ENCODE data around the gene XDH. TPM values are rescaled to one million over a fixed set of nuclear protein-coding genes. Genes with fewer than 3 reads are reported as not detected.

The XDH gene
- total and polyA plus RNA-seq, 3 experiments from 2014 or later, result not detected

DNA sequence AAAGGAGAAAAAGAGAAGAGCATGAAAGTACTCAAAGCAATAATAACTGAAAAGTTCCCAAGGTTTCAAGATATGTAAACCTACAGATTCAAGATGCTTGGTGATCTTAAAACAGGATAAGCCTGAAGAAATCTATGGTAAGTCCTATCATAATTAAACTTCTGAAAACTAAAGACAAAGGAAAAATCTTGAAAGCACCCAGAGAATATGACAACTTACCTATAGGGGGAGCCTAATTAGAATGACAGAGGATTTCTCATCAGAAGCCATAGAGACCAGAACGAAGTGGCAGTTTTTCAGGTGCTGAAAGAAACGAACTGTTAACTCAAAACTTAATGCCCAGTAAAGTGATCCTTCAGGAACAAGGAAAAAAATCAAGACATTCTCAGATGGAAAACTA is 59.7 kb downstream of the XDH start:
- peaks cover 16 to 77% of the 10 kb centered on the region in 2 donors for H3K27me3 Mint-ChIP-seq
- POLR2A ChIA-PET, result no interaction called here
- CTCF ChIA-PET, result no interaction called here
- Histone ChIP-seq H3K27ac (ENCODE audit: low read depth, low read length) (no peak overlapping the region), H3K4me1 (ENCODE audit: insufficient read depth, low read length) (no peaks in the 10 kb centered on the region), H3K36me3 (ENCODE audit: insufficient read depth, low read length) (no peaks in the 10 kb centered on the region), H3K4me3 (ENCODE audit: low read length) (no peak overlapping the region), H3K27me3 (ENCODE audit: insufficient read depth, low read length, poor library complexity, severe bottlenecking) (no peaks in the 10 kb centered on the region), H3K9me3 (ENCODE audit: low read length) (no peaks in the 10 kb centered on the region)
- no peak for DNase-seq
- peaks cover 0 to 7% (median 4%) of the 10 kb centered on the region in 5 donors for H3K9me3 Mint-ChIP-seq
- no peak overlapping the region for H3K4me3 Mint-ChIP-seq
- H3K4me1 Mint-ChIP-seq, result no peaks in the 10 kb centered on the region
- H3K36me3 Mint-ChIP-seq, result peaks cover 0 to 2% (median 0%) of the 10 kb centered on the region in 3 donors
- no peak overlapping the region for H3K27ac Mint-ChIP-seq

- H3K27ac Mint-ChIP-seq, result no peak overlapping the region
- peaks cover 0 to 2% (median 0%) of the 10 kb centered on the region in 3 donors for H3K36me3 Mint-ChIP-seq
- ChIA-PET CTCF (interaction anchor here (1.3 kb wide), 1 partner anchor 9 kb away, joined by 3 read pairs; no protein-coding TSS in a partner anchor), POLR2A (no interaction called here)
- no peak overlapping the region for H3K4me3 Mint-ChIP-seq
- Histone ChIP-seq H3K36me3 (ENCODE audit: insufficient read depth, low read length) (no peaks in the 10 kb centered on the region), H3K9me3 (ENCODE audit: low read length) (no peaks in the 10 kb centered on the region), H3K4me3 (ENCODE audit: low read length) (no peak overlapping the region), H3K27ac (ENCODE audit: low read depth, low read length) (no peak overlapping the region), H3K27me3 (ENCODE audit: insufficient read depth, low read length, poor library complexity, severe bottlenecking) (no peaks in the 10 kb centered on the region), H3K4me1 (ENCODE audit: insufficient read depth, low read length) (no peaks in the 10 kb centered on the region)
- DNase-seq, result no peak
- peaks cover 16 to 68% of the 10 kb centered on the region in 2 donors for H3K27me3 Mint-ChIP-seq
- peaks cover 0 to 7% (median 4%) of the 10 kb centered on the region in 5 donors for H3K9me3 Mint-ChIP-seq
- H3K4me1 Mint-ChIP-seq, result no peaks in the 10 kb centered on the region
Measured at GRCh38 chr2:31353179-31353578, 61.4 kb downstream of the XDH start.

DNA sequence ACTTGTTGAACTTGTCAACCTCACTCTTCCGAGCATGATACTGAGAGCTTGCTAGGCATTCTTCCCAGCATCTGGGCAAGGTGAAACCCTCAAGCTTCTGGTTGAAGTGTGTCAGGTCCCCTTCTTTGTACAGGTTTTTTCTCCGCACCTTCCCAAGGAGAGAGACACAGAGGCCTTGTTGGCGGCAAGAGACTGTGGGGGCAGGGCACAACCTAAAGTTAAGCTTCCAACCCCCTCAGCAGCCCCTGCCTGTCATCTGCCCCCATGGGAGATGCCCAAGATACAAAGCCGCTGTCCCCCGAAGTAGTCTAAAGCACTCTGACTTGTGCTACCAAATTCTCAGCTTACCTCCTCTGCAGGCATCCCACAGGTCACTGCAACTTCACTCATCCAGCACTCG is 64.9 kb downstream of the XDH start:
- Histone ChIP-seq H3K9me3 (ENCODE audit: low read length) (no peaks in the 10 kb centered on the region), H3K4me3 (ENCODE audit: low read length) (no peak overlapping the region), H3K36me3 (ENCODE audit: insufficient read depth, low read length) (no peaks in the 10 kb centered on the region), H3K27ac (ENCODE audit: low read depth, low read length) (no peak overlapping the region), H3K27me3 (ENCODE audit: insufficient read depth, low read length, poor library complexity, severe bottlenecking) (no peaks in the 10 kb centered on the region), H3K4me1 (ENCODE audit: insufficient read depth, low read length) (no peaks in the 10 kb centered on the region)
- POLR2A ChIA-PET, result no interaction called here
- Mint-ChIP-seq H3K27me3 (peaks cover 8 to 50% of the 10 kb centered on the region in 2 donors), H3K36me3 (no peaks in the 10 kb centered on the region), H3K9me3 (peaks cover 0 to 3% (median 3%) of the 10 kb centered on the region in 5 donors), H3K4me1 (no peaks in the 10 kb centered on the region), H3K27ac (no peak overlapping the region), H3K4me3 (no peak overlapping the region)
- CTCF ChIA-PET, result no interaction called here
- no peak for DNase-seq

GRCh38 chr2:31349160-31349559 is 65.4 kb downstream of the XDH start:
- H3K4me1 Mint-ChIP-seq, result no peaks in the 10 kb centered on the region
- ChIA-PET POLR2A (no interaction called here), CTCF (no interaction called here)
- peaks cover 8 to 48% of the 10 kb centered on the region in 2 donors for H3K27me3 Mint-ChIP-seq
- H3K36me3 Mint-ChIP-seq, result no peaks in the 10 kb centered on the region
- no peak overlapping the region for H3K4me3 Mint-ChIP-seq
- H3K27me3 ChIP-seq (ENCODE audit: insufficient read depth, low read length, poor library complexity, severe bottlenecking), result no peaks in the 10 kb centered on the region
- no peaks in the 10 kb centered on the region for H3K36me3 ChIP-seq (ENCODE audit: insufficient read depth, low read length)
- no peak overlapping the region for H3K27ac Mint-ChIP-seq
- no peaks in the 10 kb centered on the region for H3K9me3 ChIP-seq (ENCODE audit: low read length)
- no peak for DNase-seq
- no peak overlapping the region for H3K4me3 ChIP-seq (ENCODE audit: low read length)
- peaks cover 0 to 3% (median 0%) of the 10 kb centered on the region in 5 donors for H3K9me3 Mint-ChIP-seq
- H3K4me1 ChIP-seq (ENCODE audit: insufficient read depth, low read length), result no peaks in the 10 kb centered on the region
- no peak overlapping the region for H3K27ac ChIP-seq (ENCODE audit: low read depth, low read length)

GRCh38 chr2:31348618-31349017 is 65.9 kb downstream of the XDH start:
- Histone ChIP-seq H3K4me3 (ENCODE audit: low read length) (no peak overlapping the region), H3K27ac (ENCODE audit: low read depth, low read length) (no peak overlapping the region), H3K36me3 (ENCODE audit: insufficient read depth, low read length) (no peaks in the 10 kb centered on the region), H3K4me1 (ENCODE audit: insufficient read depth, low read length) (no peaks in the 10 kb centered on the region), H3K27me3 (ENCODE audit: insufficient read depth, low read length, poor library complexity, severe bottlenecking) (no peaks in the 10 kb centered on the region), H3K9me3 (ENCODE audit: low read length) (no peaks in the 10 kb centered on the region)
- POLR2A ChIA-PET, result no interaction called here
- Mint-ChIP-seq H3K27ac (no peak overlapping the region), H3K27me3 (peaks cover 8 to 46% of the 10 kb centered on the region in 2 donors), H3K9me3 (peaks cover 0 to 3% (median 0%) of the 10 kb centered on the region in 5 donors), H3K4me1 (no peaks in the 10 kb centered on the region), H3K36me3 (no peaks in the 10 kb centered on the region), H3K4me3 (no peak overlapping the region)
- DNase-seq, result no peak
- CTCF ChIA-PET, result interaction anchor here (1.8 kb wide), 1 partner anchor 15 kb away, joined by 5 read pairs; no protein-coding TSS in a partner anchor

DNA sequence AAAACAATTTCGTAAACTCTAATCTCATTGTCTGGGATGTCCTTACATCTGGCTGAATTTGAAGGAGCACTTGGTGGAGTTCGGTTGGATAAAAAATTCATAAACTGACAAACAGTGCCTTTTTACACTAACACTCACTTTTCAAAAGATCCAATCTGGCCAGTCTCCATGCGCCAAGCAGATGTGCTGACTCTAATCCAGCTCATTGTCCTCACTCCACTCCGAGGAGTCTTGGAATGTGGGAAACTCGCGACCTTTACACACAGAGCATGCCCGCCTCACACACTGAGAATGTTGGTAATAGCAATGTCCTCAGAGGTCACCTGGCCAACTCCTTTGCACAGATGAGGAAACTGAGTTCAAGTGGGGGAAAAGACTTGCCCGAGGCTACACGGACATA is 66.8 kb downstream of the XDH start:
- Mint-ChIP-seq H3K9me3 (peaks cover 0 to 3% (median 0%) of the 10 kb centered on the region in 5 donors), H3K27me3 (peaks cover 8 to 40% of the 10 kb centered on the region in 2 donors), H3K4me1 (no peaks in the 10 kb centered on the region), H3K4me3 (no peak overlapping the region), H3K27ac (no peak overlapping the region), H3K36me3 (no peaks in the 10 kb centered on the region)
- Histone ChIP-seq H3K27me3 (ENCODE audit: insufficient read depth, low read length, poor library complexity, severe bottlenecking) (no peaks in the 10 kb centered on the region), H3K4me1 (ENCODE audit: insufficient read depth, low read length) (no peaks in the 10 kb centered on the region), H3K9me3 (ENCODE audit: low read length) (no peaks in the 10 kb centered on the region), H3K27ac (ENCODE audit: low read depth, low read length) (no peak overlapping the region), H3K36me3 (ENCODE audit: insufficient read depth, low read length) (no peaks in the 10 kb centered on the region), H3K4me3 (ENCODE audit: low read length) (no peak overlapping the region)
- ChIA-PET CTCF (interaction anchor here (1.8 kb wide), 1 partner anchor 15 kb away, joined by 5 read pairs; no protein-coding TSS in a partner anchor), POLR2A (no interaction called here)
- DNase-seq, result no peak

GRCh38 chr2:31347319-31347718 is 67.2 kb downstream of the XDH start:
- Mint-ChIP-seq H3K4me1 (no peaks in the 10 kb centered on the region), H3K27ac (no peak overlapping the region), H3K4me3 (peak overlapping the region in 1 of 7 donors; percentile 1), H3K27me3 (peaks cover 7 to 37% of the 10 kb centered on the region in 2 donors), H3K36me3 (no peaks in the 10 kb centered on the region), H3K9me3 (peaks cover 0 to 3% (median 0%) of the 10 kb centered on the region in 5 donors)
- H3K9me3 ChIP-seq (ENCODE audit: low read length), result no peaks in the 10 kb centered on the region
- no peaks in the 10 kb centered on the region for H3K36me3 ChIP-seq (ENCODE audit: insufficient read depth, low read length)
- POLR2A ChIA-PET, result no interaction called here
- no peaks in the 10 kb centered on the region for H3K4me1 ChIP-seq (ENCODE audit: insufficient read depth, low read length)
- CTCF ChIA-PET, result interaction anchor here (1.8 kb wide), 1 partner anchor 14 kb away, joined by 5 read pairs; no protein-coding TSS in a partner anchor
- H3K27me3 ChIP-seq (ENCODE audit: insufficient read depth, low read length, poor library complexity, severe bottlenecking), result no peaks in the 10 kb centered on the region
- no peak overlapping the region for H3K4me3 ChIP-seq (ENCODE audit: low read length)
- H3K27ac ChIP-seq (ENCODE audit: low read depth, low read length), result no peak overlapping the region
- no peak for DNase-seq

- Histone ChIP-seq H3K9me3 (ENCODE audit: low read length) (no peaks in the 10 kb centered on the region), H3K27me3 (ENCODE audit: insufficient read depth, low read length, poor library complexity, severe bottlenecking) (no peaks in the 10 kb centered on the region), H3K4me3 (ENCODE audit: low read length) (no peak overlapping the region), H3K27ac (ENCODE audit: low read depth, low read length) (no peak overlapping the region), H3K4me1 (ENCODE audit: insufficient read depth, low read length) (no peaks in the 10 kb centered on the region), H3K36me3 (ENCODE audit: insufficient read depth, low read length) (no peaks in the 10 kb centered on the region)
- POLR2A ChIA-PET, result no interaction called here
- CTCF ChIA-PET, result interaction anchor here (0.9 to 2.0 kb wide), 3 partner anchors 9 to 633 kb away, joined by 3 to 9 read pairs (median 4); no protein-coding TSS in a partner anchor
- Mint-ChIP-seq H3K36me3 (no peaks in the 10 kb centered on the region), H3K4me3 (no peak overlapping the region), H3K9me3 (no peaks in the 10 kb centered on the region), H3K27me3 (peaks cover 3 to 20% of the 10 kb centered on the region in 2 donors), H3K4me1 (no peaks in the 10 kb centered on the region), H3K27ac (no peak overlapping the region)
- DNase-seq, result no peak
Measured at GRCh38 chr2:31344447-31344846, 70.1 kb downstream of the XDH start.
